ENCODE results near the gene OSBPL5.

- TF ChIP-seq CTCF (IDR thresholded peaks at IDR 0.05; ENCODE audit: low read depth, low read length, poor library complexity, severe bottlenecking), result no peak
- no peak for TF ChIP-seq EZH2phosphoT487 (IDR thresholded peaks at IDR 0.05; ENCODE audit: borderline replicate concordance, low read length)
Observed at GRCh38 chr11:3042496-3043314, 122.4 kb downstream of the OSBPL5 start.
